Measurements from ENCODE around the gene HOXC6.

DNA sequence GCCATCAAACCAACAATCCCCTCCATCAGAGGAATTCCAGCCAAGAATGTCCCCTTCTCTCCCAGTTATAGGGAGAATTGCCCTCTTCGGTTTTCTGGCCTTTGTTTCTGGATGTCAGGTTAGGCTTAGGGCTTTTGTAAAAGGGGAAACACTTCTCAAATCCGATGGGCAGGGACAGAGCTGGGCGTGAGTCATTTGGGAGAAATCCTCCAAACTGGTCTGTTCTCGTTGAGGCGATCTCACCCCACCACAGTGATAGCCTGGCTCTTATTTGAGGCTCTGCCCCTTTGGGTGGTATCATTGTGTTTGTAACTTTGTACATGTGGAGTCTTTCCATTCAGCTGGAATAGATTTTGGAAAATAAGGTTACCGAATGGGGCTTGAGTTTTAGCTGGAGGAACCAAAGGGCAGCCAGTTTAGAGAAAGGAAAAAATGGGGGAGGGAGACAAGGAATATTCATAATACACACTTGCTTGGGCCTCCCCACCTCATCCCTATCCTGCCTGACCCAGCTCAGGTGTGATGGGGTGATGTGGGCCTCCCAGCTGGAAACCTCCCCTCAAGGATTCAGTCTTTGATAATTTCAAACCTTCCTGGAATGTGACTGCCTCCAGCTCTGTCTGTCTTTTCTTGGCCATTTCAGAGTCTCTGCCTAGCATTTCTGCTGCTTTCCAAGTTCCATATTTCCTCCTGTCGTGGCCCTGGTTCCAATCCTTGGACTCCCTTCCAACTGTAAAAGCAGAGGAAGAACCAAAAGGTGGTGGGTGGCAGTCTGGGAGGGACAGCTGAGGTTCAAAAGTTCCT is 32.9 kb downstream of the HOXC6 start:
- TF ChIP-seq, protein P1, sequence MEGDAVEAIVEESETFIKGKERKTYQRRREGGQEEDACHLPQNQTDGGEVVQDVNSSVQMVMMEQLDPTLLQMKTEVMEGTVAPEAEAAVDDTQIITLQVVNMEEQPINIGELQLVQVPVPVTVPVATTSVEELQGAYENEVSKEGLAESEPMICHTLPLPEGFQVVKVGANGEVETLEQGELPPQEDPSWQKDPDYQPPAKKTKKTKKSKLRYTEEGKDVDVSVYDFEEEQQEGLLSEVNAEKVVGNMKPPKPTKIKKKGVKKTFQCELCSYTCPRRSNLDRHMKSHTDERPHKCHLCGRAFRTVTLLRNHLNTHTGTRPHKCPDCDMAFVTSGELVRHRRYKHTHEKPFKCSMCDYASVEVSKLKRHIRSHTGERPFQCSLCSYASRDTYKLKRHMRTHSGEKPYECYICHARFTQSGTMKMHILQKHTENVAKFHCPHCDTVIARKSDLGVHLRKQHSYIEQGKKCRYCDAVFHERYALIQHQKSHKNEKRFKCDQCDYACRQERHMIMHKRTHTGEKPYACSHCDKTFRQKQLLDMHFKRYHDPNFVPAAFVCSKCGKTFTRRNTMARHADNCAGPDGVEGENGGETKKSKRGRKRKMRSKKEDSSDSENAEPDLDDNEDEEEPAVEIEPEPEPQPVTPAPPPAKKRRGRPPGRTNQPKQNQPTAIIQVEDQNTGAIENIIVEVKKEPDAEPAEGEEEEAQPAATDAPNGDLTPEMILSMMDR (conservative IDR thresholded peaks at IDR 0.05; ENCODE audit: low read depth, low read length) = no peak
- TF ChIP-seq EZH2 (IDR thresholded peaks at IDR 0.05; ENCODE audit: low read length, unreplicated experiment) = no peak

Data from PC-3 (cell line).